Kidney tubule cell (primary cell): ENCODE measurements around the gene CRHR1.
"Not testable (repeated sequence)": the region's sequence is repeated elsewhere in the genome, so short reads cannot be mapped to it uniquely, and the experiment has no call there.

Source experiments
- DNase-seq: peaks from one replicate; pipeline ENCODE4 v3.0.0-alpha.2; 2018; ENCODE audit warnings: low spot score

CRHR1 gene

DNA sequence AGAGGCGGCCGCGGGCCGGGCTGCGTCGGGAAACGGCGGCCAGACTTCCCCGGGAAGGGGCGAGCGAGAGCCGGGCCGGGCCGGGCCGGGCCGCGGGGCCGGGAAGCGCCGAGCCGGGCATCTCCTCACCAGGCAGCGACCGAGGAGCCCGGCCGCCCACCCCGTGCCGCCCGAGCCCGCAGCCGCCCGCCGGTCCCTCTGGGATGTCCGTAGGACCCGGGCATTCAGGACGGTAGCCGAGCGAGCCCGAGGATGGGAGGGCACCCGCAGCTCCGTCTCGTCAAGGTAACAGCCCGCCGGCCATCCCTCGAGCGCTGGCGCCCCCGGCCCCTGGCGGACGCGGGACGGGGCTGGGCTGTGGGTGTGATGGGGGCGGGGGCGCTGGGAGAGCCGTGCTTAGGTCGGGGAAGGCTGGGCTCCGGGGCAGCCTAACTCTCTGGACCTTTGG lies at the start of gene CRHR1:
Gene CRHR1, plus strand, starts transcription at position 28 of the 448 bp plus-strand sequence. Its CDS starts 225 bp downstream, at position 253.
- DNase-seq = no peak

DNA sequence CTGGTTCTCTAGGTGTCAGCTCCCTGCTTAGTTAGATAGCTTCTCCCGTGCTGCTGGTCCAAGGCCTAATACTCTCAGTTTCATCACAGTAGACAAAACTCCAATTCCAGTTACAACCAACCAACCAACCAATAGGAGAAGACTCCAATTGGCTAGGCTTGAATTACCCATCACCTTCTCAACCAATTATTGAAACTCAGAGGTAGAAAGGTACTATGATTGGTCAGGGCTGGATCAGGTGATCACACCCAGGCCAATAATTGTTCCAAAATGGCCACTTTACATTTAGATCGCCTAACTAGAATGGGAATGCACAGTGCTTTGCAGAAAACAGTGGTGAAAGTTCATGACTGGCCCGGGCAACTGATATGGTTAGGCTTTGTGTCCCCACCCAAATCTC lies 49.5 kb upstream of the CRHR1 start:
- no peak for DNase-seq

DNA sequence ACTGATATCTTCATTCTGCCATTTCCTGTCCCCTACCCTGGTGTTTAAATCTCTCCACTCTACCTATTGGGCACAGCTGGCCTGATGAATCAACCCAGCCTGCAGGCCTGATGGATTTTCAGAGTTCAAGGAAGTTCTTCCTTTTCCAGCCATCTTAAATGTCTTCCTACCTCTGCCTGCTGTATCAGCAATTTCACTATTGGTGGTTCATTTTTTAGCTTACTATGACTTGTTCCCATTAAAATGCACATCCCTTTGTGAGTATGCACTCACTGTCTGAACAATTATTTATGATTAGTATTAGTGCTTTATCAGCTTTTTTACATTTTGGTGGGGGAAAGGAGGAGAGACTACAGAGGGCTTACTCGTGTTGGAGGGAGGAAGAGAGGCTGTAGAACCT lies 48.6 kb upstream of the CRHR1 start:
- DNase-seq = no peak

DNA sequence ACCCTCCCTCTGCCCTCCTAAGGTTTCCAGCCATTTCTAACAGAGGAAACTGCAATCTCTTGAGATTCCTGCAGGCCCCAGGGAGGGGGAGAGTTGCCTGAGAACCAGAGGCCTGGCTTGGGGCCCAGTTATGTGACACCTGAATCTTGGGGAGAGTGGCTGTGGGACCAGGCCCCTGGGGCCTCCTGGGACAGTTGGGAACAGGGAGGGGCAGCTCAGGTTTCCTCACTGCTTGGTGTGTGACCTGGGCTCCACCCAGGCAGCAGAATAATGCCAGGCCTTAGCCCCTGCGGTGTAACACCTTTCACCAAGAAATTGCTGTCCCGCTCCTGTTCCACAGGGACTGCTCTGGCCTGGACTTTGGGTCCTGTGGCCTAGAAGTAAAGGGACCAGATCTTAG lies 44.3 kb upstream of the CRHR1 start:
- DNase-seq = no peak

DNA sequence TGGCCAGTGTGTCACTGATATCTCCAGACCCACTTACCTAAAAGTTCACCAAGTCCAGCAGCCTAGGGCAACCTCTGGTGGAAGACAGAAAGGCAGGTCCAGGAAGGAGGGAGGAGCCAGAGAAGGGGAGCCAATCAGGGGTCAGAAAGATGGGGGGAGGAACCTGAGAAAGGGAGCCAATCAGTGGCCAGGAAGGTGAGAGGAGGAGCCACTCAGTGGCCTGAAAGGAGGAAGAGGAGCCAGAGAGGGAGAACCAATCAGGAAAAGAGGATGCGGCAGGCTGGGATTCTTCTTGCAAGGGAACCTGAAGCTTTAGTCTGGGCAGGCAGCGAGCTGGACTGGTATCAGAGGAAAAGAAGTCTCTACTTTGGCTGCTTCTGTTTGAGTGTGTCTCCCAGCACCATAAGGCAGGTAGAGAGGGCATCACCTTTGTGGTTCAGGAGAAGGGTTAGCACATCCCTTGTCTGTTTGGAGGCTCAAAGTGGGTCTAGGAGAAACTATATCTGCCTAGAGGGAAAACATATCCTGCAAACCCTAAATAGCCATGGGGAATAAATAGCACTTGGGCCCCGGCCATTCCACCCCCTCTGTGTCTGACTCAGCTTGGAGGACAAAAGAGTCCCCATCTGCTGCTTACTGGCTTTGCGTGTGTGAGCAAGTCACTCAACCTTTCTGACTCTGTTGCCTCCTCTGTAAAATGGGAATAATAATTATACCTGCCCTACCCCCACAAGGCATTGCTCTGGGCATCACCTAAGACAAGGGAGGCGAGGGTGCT lies 43.4 kb upstream of the CRHR1 start:
- DNase-seq = peak; percentile 49

DNA sequence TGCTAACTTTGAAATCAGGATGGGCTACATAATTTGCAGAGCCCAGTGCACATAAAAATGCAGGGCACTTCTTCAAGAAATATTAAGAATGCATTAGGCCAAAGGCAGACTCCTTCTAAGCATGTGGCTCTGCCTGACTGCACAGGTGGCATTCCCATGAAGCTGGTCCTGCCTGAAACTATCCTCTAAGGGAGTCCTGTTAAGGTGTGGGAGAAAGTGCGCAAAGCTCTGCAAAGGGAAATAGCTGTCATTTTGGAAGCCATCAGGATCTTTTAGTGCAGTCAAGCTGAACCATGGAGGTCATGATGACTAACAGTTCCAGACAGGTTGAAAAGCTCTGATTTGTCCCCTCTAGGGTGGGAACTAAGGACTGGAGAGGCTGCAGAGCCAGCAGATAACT lies 41.9 kb upstream of the CRHR1 start:
- peak; percentile 90 for DNase-seq

DNA sequence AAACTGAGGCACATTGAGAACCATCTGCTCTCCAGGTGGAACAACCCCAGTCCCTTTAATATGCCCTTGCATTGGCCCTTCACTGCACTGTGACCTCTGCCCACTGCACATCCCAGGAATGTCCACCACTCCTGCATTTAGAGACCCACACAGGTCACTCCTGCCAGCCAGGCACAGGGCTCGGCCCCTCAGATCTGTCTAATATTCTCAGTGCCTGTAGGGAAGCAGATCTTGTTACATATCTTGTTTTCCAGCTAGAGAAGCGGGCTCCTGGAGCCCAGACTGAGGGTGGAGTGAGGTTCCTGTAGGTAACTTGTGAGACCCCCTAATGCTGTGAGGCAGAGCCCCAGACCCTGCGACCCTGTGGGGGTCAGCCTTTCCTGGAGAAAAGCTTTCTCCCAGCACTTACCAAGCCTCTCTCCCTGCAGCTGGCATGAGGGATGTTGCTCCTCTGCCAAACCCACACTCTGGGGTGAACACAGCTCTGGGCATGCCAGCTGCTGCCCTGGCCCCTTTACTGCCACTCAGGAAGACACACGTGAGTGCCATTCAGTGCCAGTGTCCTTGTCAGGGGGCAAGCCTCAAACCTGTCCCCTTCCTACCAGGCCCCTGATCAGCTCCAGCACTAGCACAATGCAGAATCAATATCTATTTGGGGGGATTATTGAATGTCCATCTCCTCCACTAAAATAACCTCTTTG lies 40.3 kb upstream of the CRHR1 start:
- DNase-seq = no peak

DNA sequence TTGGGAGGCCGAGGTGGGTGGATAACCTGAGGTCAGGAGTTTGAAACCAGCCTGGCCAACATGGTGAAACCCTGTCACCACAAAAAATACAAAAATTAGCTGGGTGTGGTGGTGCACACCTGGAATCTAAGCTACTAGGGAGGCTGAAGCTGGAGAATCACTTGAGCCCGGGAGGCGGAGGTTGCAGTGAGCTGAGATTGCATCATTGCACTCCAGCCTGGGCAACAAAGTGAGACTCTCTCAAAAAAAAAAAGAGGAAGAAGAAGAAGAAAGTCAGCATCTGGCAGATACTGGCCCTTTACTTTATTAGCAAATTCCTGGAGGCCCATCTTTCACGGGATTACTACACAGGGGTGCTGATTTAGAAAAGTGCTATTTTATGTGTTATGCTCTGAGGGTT lies 39.3 kb upstream of the CRHR1 start:
- not testable (repeated sequence) for DNase-seq

DNA sequence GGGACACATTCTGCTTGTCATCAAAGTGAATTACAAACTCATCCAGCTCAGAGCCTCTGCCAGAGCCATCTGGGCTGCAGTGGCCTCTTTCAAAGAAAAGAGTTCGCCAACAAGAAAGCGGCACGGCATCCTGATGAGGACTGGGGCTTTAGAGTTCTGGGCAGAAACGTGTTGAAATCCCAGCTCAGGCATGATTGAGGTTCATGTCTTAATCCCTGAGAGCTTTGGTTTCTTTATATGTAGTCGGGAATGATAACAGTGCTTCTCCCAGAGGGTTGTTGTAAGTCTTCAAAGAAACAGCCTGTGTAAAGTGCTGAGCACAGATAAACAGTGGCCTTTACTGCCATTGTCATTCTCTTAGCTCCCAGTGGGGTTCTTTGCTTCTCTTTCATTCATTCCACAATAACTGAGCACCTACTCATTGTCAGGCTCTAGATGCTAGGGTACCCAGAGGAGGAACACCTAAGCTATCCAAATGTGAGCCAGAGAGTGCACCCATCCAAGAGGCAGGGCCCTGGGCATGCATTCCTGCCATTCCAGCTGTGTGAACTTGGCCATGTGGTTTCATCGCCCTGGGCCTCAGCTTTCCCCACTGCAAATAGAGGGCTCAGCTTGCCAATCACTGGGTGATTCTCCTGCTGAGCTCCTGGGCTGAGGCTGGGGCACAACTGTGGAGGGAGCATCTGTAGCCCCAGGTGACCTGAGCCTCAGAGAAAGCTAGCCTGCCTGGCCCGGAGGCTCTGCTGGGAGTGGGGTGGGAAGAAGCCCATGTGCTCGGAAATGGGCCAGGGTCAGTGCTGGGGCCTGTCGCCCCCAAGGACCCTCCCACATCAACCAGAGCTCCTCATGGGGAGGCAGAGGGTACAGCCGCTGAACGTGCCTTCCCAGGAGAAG lies 38.3 kb upstream of the CRHR1 start:
- peak; percentile 40 for DNase-seq

DNA sequence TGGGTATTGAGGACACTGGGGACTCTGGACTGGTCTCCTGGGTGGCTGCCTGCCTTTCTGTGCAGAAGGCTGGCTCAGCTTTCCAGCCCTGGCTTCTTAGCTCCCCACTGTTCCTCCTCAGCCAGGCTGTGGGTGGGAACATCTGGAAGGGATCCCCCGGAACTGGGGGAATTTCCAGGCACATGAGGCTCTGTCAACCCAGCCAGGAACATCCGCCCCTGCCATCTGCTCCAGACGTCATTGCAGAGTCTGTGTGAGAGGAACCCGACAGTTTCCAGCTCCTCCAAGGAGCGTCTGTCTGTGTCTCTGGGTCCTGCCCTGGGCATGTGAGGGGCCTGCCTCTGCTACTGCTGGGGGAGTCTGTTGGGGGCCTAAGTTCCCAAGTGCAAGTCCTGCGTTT lies 36.2 kb upstream of the CRHR1 start:
- no peak for DNase-seq

DNA sequence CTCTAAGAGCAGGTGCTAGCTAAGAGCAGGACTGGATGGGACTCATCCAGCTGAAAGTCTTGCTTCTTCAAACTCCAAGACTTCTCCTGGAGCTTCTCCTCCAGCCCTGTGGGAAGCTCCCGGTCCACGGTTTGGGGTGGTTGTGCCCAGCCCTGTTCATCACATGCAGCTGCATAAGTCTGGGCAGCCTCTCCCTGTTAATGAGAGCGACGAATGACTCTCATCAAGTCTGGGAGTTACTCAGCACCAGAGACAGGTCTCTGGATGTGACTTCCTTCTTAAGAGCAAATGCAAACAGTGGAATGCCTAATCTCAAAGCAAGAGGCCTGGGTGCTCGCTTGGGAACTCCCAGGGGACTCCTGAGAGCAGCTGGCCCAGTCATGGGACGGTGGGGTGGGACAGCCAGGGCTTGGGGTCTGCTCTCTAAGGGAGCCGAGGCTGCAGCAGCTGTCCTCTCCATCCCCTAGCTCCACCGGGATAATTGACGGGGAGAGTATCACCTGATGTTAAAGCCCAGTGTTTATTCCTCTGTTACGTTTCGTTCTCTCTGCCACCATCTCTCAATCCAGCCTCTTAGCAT lies 35.3 kb upstream of the CRHR1 start:
- no peak for DNase-seq

DNA sequence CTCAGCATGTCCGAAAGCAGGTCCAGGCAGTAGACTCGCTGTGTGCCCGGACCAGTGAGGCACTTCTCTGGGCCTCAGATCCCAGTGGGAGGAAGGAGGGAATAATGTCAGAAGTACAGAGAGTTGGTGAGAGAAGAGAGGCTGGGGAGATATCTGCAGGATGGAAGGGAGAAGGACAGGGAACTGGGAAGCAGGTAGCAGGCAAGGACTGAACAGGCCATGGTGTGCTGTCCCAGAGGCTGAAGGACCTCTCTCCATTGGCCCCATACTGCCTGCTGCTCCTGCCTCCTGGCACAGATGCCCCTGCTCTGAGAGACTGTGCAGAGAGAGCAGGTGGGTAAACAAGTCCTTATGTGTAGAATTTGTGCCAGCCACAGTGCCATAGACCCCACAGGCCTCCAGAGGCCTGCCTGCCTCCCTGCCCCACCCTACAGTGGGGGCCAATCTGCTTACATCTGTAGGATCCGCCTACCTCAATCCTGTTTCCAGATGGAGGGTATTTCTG lies 34.2 kb upstream of the CRHR1 start:
- no peak for DNase-seq

DNA sequence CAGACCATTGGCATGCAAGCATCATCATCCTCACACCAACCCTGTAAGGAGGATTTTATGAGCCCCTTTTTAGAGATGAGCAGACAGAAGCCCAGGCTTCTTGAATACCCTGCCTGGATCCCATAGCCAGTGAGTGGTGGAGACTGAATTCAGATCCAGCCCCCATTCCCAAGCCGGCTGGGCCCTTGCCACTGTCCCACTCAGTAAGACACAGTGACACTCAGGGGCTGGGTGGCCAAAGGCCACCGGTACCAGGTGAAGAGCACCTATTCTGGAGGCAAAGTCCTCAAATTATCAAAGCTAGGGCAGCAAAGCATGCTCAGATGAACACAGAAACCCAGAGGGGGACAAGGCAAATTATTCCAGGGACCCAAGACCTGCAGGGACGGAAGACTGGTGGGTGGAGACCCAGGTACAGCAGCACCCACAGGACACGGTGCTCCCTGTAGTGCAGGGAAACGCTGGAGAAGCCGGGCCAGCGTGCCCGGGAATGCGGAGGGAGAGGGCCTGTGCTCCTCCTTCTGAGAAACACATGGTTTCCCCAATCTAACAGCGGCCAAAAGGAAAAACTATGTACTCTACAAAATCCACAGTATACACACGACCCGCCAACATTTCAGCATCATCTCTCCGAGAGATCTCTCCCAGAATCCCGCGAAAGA lies 33.2 kb upstream of the CRHR1 start:
- no peak for DNase-seq

DNA sequence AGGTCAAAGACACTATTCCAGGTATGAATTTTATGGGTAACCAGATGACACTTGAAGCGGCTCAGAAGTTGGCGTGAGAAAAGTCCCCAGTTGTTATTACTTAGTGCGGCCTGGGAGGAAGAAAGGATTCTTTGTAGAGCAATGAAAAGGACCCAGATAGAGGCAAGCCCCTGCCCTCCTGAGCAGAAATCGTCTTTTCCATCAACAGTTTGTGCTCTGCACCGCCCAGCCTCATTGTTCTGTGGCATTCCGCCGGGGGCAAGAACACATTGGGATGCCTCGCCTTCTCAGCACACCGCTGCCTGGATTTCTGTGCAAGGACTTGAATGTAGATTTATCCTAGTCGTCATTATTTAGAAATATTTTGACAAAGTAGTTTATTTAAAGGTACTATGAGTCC lies 32.7 kb upstream of the CRHR1 start:
- DNase-seq = no peak

DNA sequence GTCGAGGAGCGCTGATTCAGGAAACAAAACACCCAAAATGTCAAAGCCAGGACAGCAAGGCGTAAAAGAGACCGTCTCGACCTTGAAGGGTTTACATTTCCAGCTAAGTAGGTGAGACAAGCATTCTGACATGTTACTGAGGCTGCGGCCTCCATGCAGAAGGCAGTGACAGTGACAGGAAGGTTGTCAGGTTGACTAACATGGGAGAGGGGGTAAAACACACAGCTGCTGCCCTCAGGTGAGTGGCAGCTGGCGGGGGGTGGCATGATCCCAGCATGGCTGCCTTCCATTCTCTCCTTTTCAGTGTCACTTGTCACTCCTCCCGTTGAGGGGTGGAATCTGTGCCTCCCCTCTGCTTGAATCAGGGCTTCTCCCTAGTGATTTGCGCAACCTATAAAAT lies 31.9 kb upstream of the CRHR1 start:
- no peak for DNase-seq

DNA sequence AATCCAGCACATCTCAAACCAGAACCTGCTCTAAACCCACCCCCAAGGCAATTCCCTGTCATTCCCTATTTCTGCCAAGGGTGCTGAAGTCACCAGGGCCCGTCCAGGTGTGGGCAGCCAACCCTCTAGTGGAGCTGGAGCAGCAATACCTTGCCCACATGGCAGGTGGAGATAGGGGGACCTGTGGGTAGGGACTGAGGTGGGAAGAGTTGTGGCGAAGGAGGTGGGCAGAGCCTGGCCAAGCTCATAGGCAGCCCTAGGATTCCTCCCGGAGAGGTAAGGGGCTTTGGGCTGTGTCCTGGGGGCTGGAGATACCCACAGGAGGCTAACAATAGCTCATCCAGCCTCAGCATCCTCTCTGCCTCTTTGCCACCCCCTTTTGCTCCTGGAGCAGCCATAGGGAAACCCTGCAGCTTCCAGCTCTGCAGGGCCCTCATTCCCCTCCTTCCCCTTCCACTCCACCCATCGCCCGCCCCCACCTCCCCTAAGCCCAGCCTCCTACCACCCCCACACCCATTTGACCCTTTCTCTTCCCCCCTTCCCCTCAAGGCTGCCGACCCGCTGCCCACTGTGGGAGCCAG lies 30.4 kb upstream of the CRHR1 start:
- DNase-seq = no peak

DNA sequence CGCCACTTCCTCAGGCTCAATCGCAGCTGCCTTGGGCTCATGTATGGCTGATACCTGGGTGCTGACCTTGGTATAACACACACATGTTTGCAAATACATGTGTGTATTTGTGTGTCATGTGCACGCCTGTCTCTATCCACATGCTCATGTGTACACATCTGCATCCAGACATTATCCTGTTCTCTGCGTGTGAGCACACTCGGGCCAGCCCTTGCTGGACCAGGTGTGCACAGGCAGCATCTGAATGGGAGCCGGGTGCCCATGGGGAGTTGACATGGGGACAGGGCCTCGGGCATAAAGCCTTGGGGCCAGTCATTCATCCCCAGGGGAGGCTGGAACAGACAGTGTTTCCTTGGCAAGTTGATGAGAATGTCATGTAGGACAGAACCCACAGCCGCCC lies 29.1 kb upstream of the CRHR1 start:
- no peak for DNase-seq

DNA sequence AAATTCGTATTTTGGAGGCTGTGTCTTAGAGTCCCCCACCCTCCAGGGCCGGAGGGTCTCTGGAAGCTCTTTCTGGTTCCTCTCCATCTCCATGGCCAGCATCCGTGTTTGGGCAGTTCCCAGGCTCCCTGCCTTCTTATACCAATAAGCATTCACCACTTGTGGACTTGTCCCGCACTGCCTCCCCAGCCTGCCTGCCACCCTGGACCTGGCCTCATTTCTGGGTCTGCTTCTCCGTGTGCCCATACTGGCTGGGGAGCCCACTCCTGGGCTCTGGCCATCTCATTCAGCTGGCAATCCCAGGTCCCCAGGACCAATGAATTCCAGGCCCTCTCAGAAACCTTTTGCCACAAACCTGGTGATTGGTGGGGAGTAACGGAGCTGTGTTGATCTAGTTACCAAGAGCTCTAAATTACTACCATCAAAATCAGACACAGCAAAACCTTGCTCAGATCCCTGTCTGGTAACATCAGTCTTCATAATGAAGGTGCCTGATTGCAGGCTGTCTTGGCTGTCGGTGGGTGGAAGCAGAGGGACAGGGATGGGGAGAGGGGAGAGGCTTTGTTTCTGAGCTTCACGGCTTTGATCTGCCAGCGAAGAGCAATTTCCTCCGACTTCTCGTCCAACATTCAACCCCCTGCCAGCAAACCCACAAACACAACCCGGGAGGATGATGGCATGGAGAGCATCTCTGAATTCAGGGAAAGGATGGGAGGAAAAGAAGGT lies 27.7 kb upstream of the CRHR1 start:
- DNase-seq = no peak

DNA sequence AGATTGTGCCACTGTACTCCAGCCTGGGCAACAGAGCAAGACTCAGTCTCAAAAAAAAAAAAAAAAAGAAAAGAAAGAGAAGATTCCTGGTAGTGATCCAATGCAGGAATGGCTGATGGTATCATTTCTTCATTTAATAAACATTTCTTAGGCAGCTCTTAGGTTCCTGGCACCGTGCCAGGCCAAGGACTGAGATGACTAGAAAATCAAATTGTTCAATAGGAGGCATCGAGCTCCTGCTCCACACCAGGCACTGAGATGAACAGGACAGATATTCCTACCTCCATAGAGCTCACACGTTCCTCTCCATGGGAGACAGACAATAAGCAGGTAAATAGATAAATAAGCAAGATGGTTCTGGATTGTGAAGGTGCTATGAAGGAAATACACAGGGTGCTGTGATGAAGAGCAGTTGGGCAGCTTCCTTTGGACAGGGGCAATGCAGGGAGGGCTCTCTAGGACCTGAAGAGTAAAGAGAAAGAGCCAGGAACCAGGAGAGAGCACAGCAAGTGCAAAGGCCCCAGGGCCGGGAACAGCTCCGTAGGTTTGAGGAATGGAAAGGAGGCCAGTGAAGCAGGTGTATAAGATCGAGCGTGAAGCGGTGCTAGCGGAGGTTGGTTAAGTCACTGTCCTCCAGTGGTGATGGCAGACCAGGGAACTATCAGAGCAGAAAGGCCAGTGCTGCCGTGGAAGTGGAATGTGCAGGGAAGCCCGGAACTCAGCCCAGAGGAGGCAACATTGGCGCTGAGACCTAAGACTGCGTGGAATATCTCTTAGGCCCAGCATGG lies 26.5 kb upstream of the CRHR1 start:
- no peak for DNase-seq

DNA sequence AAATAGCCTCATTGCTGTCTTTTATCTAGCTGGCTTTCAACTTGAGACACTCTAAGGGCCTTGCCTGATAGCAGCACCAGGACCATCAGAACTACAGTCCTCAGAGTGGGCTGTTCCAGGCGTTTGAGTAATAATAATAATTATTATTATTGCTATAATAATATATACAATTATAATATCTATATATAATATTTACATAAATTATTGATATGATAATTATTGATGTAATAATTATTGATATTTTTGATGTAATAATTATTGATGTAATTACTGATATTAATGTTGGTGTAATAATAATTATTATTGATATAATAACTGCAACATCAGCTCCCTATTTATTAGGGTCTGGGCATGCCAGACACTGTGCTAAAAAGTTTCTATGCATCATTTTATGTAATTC lies 25.6 kb upstream of the CRHR1 start:
- no peak for DNase-seq
